HG03460 (cell line): ENCODE results near the gene RAB30.
A peak's percentile ranks its signal among the peaks of the same experiment; 100 is the strongest.
"Not testable (repeated sequence)": the region's sequence is repeated elsewhere in the genome, so short reads cannot be mapped to it uniquely, and the experiment has no call there.

Experiments used
- ATAC-seq: cut with Tn5 transposase; IDR thresholded peaks from one replicate; pipeline ENCODE4 v1.9.1; 2021; ENCODE audit not compliant: unreplicated experiment

Gene RAB30

DNA sequence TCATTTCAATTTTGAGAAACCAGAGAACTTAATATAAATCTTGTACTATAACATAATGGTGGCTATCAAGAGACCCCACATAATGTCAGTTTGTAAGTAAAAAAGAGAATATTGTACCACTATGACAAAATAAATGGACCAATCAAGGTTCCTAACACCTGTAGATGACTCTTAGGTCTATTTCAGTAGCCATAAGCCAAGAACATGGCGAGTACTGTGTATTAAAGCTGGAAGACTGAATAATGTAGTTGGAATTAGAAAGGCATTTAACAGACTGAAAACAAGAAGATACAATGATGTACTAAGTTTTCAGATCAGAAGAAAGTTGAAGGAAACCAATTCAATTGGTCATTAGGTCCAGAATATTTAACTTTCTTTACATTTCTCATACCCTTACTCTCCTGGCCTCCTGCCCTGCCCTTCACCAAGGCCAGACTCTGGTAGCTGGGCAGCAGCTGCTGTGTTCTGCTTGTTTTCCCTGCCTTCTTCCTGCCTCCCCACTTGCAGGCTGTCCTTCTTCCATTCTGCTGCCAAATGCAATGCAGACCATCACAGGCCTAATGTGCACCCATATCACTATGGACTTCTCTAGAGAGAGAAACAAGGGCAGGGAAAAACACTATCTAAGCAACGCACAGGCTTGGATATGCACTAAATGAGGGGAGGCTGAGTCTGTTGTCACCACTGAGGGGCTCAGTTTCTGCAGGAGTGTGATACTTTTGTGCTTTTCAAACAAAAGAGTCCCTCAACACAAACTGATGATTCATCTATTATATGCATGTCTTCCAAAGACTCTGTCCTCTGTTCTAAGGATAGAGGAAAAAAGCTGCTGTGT lies 60.1 kb downstream of the RAB30 start:
- ATAC-seq, result no peak

DNA sequence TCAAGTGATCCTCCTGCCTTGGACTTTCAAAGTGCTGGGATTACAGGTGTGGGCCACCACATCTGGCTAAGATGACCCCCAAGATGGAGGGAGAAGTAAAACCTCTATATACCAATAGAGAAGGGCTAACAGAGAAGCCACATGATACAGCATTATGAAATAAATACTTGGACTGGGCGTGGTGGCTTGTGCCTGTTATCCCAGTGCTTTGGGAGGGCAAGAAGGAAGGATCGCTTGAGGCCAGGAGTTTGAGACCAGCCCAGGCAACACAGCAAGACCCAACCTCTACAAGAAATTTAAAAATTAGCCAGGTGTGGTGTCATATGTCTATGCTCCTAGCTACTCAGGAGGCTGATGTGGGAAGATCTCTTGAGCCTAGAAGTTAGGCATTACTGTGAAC lies 61.7 kb downstream of the RAB30 start:
- no peak for ATAC-seq

DNA sequence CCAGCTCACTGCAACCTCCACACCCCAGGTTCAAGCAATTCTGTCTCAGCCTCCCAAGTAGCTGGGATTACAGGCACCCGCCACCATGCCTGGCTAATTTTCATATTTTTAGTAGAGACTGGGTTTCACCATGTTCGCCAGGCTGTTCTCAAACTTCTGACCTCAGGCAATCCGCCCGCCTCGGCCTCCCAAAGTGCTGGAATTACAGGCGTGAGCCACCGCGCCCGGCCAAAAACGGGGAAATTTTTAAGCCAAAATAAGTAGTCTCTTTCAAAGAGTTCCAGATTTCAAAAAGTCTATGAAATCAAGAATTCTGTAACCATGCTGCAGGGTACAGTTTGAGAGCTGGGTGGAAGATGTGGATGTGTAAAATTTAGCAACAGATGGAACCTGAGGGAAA lies 62.6 kb downstream of the RAB30 start:
- not testable (repeated sequence) for ATAC-seq

DNA sequence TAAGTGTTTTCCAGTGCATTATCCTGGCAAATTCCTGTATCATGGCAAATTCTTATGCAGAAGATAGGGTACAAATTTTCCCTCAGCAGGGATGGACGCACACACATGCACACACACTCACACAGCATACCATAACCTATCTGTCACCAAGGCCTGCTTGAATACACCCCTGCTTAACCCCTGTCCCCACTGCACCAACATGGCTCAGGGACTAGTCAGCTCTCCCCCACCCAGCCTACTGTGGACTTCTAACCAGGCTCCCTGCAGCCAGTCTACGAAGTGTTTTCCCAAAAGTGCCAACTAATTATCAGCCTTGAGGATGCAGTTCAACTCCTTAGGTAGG lies 63.1 kb downstream of the RAB30 start:
- ATAC-seq, result no peak

DNA sequence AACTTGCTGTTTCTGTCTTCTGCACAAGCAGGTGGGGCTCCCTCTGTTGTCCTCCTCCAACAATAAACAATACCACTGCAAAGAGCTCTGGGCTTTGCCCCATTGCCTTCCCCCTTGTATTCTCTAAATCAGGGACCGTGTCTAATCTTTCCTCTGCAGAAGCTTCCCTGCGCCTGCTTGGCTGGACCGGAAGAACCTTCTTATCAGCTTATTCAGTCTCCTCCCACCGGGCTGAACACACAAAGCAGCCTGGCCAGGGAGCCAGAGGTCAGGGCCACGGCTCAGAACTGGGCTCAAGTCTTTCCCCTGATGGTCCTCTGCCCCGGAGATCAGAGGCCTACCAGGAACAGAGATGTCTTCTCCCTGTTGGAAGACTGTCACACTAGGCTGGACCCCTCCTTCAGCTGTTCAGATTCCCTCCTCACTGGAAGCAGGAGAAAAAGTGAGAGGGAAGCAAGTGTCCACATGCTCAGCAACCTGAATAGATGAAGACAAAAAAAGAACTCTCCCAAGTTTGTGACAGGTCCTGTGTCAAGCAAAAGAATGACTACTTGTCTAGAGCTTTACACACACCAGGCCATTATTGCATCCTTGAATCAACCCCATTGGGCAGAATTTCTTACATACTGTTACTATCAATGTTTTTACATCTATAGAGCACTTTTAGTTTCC lies 63.7 kb downstream of the RAB30 start:
- no peak for ATAC-seq

DNA sequence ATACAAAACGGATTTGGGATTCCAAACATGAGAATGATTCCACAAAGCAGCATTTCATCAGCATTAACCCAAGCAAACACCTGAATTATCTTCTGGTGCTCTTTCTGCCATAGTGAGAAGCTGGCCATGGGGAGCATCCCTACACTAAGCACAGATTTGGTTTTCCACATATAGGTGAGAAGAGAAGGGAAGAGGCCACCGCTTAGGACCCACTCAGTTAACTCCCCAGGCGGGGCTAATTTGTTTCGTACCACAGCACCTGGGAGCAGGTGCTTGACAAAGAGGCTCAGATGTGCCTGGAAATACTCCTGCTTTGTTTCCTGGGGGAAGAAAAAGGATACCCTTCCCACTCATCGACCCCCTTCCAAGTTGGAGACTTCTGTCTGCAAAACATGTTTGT lies 64.2 kb downstream of the RAB30 start:
- no peak for ATAC-seq

DNA sequence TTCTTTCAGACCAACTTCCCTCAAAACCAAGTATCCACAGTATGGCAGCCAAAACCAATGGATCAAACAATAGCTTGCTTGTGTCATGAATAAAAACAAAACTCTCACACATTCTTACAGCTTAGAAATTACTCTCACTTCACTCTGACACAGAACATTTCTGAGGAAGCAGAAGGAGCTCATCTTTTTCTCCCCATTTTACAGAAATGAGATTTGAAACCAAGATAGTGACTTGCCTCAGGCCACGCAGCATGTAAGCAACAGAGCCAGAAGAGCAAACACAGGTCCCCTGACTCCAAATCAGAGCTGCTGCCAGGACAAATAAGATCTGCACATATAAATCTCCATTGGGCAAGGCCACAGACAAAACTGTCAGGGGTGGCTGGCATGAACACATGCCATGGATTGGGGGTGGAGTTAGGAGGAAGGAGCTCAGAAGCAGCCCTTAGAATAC lies 64.8 kb downstream of the RAB30 start:
- peak; percentile 66 for ATAC-seq

DNA sequence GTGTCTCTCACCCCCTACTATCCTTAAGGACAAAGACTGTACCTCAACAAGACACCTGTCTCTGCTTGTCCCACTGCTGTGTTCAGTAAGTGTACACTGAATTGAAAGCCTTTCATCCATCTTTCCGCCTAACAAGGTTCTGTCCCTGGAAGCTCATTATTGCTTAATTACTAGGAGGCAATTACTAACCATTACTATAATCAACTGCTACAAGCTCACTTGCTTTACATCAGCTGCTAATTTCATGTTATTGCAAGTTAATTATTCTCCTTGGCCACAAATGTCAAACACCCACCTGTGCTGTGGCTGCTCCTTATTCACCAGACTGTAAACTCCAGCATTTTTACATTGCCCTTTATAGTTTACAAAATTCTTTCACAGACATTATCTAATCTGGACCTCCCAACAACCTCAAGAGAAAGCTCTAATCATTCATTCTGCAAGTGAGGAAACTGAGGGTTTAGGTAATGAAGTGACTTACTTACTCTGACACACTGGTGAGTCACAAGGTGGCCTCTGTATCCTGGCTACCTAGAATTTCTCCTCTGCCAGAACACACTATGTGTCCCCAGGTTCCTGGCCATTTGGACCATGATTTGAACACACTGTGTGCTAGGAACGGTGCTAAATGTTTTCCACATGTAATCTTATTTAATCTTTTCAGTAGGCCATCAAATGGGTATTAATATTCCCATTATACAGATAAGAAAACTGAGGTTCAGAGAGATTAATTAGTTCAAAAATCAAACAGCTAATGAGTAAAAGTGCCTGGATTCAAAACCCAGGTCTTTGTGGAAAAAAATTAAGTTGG lies 66.7 kb downstream of the RAB30 start:
- ATAC-seq, result no peak

DNA sequence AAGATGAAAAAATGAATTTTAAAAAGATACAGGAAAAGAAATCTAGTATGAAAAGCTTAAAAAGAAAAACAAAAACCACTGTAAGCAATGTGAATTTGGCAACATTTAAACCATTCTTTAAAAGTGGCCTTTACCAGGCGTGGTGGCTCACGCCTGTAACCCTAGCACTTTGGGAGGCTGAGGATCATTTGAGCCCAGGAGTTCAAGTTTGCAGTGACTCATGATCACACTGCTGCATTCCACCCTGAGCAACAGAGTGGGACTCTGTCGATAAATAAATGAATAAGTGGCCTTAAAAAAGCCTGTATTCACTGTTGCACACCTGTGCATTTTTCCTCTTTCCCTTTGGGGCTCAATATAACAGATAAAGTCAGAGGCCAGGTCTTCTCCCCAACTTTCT lies 69.2 kb downstream of the RAB30 start:
- no peak for ATAC-seq

DNA sequence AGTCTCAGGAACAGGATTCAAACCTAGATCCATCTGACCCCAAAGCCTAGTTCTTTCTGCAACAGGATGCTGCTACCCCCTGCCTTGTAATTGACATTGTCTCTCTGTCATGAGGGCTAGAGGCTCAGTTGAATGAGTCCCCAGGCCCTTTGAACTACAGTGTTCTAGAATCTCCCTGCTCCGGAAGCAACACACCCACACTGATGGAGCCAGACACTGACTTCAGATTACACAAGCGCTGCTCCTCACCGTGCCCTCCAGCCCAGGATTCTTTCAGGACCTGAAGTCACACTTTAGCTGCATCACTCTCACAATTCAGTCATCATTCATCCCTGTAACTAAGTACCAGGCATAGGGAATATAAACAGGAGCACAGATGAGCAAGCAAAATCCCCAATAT lies 69.6 kb downstream of the RAB30 start:
- no peak for ATAC-seq

DNA sequence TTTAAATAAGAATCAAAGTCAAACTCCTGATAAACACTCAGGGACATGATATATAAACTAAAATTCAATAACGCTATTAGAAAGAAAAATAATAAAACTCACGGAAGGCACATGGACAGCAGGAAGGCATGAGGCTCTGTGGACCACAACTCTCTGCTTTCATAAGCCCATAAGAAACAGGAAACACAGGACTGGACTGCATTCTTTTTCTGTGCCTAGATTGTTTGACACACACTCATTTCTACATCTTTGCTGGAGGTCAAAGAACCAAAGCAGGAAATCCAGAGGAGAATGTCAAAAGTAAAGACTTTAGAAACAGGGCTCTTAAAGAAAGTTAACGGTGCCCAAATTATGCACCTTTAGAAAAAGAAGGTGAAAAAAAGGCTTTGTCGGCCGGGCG lies 71.3 kb downstream of the RAB30 start:
- ATAC-seq, result no peak

DNA sequence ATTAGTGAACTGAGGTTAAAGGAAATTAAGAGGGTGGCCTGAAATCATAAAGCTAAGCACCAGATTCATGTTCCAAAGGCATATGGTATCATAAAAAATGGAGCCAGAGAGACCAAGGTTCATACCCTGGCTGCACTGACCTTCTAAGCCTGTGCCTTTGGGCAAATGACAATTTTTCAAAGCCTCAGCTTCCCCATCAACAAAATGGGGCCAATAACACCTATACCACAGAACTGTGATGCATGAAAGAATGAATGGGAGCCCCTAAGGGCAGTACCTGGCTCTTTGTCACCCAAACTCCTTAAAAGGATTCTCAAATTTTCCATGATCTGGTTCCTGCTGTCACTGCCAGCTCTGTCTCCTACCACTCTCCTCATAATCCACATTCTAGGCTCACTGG lies 72.5 kb downstream of the RAB30 start:
- ATAC-seq, result no peak

DNA sequence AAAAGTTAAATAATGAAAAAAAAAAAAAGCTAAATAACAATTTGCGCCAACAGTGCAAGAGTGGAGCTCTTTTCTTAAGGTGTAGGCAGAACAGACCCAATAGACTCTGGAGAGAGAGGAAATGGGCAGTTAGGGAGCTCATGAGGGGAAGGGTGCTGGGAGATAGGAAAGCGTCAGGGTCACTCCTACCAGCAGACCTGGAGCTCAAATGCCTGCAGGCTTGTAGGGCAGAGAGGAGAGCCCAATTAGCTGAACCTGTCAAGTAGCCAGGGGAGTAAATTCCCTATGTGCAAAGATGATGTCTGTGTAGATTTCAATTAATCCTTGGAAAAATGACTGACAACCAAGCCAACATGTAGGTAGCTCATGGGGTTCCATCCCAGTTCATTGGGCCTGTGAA lies 73.0 kb downstream of the RAB30 start:
- no peak for ATAC-seq

DNA sequence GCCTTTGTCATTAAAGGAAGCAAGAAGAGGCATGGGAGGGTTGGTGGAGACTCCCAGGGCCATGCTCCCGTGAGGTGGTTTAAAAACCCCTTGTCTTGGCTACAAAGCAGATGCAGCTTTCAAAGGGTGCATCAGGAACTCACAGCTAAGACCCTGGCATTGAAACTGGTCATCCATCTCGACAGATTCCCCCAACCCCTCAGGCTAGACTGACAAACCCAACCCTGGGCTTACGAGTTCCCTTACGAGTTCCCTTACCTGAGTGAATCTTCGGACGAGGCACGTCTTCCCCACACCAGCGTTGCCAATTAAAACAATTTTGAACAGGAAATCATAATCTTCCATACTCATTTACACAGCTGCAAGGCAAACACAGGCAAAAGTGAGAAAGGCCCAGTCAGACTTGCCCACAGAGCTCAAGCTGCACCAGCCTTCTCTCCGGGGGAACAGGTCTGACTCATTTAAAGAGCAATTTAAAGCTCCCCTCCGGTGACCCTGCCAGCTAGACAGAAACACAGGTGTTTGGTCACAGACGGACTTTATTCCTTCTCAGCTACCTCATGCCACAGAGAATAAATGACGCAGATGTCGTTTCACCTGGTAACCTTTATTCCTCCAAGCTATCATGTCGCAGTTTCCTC lies 74.6 kb downstream of the RAB30 start:
- peak; percentile 94 for ATAC-seq

DNA sequence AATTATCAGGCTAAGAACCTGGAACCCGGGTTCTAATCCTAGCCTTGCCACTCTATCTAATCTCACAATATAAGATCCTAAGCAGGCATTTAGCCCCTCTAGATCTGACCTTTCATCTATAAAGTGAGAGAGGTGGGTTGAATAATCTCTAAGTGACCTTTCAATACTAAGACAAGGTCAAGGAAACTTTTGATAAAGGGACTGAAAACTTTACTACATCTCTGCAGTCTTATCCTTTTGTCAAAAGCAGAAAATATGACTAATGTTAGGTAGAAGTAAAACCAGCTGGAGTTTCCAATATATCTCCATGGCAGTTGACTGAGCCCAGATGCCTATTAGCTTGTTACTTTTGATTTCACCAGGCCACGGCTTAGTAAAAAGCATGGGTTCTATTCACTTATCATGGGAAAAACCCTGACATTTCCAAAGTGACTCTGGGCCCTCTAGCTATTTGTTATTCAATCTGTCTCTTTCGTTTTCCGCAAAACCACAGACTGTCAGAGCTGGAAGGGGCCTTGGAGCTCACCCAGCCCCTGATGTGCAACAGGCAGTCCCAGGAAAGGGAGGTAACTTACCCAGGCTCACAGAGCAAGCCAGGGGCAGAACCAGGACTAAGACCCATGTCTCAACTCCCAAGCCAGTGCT lies 75.8 kb downstream of the RAB30 start:
- ATAC-seq, result no peak

DNA sequence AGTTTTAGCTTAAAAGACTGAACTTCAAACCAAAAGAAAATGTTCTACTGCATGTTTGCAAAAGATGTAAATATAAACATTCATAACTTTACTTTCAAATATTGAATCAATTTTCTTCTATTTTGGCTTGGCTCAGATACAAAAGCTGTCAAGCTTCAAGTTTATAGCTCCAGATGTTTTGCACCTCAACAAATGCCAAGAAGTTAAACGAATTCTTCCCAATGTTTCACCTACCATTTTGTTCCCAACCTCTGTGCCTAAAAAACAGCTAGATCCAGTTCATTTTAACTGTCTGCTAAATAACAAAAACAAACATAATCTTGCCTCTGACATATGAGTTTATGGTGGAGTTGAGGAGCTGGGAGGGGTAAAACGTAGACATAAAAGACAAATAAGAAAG lies 76.5 kb downstream of the RAB30 start:
- no peak for ATAC-seq

DNA sequence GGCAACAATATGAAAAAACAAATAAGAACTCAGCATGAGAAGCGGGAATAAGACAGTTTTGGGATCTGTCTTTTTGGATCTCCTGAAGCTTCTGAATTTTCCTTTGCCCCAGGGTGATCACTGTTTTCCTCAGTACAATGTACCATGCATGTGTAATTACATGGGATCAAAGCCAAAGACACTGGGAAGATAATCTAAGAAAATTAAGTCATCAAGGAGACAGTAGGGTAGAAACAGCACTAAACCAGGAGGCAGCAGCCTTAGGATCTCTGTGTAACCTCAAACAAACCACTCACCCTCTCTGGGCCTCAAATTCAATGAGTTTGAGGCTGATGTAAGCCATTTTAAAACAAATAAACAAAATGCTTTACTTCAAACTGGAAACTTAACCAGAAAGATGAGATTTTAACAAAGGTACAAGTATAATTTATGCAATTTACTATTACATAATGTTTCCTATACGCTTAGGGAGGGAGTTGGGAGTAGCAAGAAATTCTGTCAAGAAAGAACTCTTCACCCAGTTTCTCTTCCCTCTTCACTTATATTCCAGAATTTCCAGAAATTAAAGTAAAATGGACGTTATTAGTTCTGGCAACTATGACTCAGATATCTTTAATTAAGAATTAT lies 77.0 kb downstream of the RAB30 start:
- no peak for ATAC-seq

DNA sequence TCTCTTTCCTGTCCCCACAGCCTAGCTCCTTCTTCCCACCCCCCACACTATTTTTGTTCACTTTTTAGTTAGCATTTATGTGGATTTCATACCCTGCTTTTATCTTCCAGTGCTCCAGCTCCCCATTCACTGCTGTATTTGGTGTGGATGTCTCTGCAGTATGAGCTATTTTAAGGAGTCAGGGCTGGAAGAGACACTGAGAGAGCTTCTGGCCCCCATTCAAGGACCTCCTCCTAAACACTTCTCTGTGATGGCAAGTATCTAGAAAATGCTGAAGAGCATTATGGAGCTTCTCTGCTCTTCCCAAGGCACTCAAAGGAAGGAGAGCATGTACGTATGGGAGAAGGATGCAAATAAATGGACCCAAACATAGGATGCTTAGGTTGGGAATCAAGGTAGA lies 79.5 kb downstream of the RAB30 start:
- no peak for ATAC-seq

DNA sequence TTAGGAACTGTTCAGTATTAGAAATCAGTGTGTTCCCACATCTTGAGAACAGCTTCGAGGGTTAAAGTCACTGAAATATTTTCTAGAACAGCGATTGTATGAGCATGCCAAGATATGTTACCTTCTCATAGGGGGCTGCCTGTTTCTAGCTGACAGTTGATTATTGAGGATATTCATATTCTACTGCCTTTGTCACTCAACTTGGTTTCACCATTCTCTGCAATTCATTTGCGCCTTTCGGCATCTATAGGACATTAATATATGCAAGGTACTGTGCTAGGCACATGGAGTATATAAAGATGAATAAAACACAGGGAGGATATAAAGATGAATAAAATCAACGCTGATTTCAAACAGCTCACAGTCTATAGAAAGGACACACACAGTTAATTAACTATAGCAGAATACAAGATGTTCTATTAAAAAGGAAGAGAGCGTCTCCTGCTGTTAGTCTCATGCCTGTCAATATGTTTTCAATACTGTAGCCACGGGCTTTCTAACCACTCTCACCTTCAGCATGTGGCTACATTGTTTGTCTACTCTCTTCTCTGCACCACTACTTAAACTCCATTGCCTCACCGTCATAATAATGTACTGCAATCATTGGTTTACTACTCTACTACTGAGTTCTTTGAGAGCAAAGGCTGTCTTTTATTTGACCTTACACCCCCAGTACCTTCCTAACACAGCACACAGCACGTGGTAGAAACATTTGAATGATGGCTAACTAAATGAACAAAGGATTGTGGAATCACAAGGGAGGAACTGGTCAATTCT lies 81.9 kb downstream of the RAB30 start:
- ATAC-seq, result no peak
